Measurements from ENCODE around the gene PCDHGB1.
"Not testable (repeated sequence)": the region's sequence is repeated elsewhere in the genome, so short reads cannot be mapped to it uniquely, and the experiment has no call there.

The PCDHGB1 gene

DNA sequence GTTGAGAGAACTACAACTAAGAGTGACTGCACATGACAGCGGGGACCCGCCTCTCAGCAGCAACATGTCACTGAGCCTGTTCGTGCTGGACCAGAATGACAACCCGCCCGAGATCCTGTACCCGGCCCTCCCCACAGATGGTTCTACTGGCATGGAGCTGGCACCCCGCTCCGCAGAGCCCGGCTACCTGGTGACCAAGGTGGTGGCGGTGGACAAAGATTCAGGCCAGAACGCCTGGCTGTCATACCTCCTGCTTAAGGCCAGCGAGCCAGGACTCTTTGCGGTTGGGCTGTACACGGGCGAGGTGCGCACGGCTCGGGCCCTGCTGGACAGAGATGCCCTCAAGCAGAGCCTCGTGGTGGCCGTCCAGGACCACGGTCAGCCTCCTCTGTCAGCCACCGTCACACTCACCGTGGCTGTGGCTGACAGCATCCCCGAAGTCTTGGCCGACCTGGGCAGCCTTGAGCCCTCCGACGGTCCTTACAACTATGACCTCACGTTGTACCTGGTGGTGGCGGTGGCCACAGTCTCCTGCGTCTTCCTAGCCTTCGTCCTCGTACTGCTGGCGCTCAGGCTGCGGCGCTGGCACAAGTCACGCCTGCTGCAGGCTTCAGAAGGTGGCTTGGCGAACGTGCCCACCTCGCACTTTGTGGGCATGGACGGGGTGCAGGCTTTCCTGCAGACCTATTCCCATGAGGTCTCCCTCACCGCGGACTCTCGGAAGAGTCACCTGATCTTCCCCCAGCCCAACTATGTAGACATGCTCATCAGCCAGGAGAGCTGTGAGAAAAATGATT is 34.8 kb downstream of the PCDHGB1 start:
- DNase-seq: no peak

DNA sequence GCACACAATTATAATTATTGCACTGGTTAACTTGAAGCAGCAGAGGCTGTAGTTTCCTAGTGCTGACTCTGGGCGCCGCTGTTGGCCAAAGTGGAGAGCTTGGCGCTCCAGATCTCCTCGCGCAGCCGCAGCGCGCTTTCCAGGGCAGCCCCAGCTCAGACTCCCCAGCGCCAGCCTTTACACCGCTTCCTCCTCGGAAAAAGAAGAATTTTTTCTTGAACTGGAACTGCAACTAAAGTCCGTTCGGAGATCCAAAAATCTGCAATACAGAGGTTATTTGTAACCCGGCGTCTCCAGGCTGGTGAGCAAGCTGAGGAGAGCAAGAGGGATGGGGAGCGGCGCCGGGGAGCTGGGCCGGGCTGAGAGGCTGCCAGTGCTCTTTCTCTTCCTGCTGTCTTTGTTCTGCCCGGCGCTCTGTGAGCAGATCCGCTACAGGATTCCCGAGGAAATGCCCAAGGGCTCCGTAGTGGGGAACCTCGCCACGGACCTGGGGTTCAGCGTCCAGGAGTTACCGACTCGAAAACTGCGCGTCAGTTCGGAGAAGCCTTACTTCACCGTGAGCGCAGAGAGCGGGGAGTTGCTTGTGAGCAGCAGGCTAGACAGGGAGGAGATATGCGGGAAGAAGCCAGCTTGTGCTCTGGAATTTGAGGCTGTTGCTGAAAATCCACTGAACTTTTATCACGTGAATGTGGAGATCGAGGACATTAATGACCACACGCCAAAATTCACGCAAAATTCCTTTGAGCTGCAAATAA is 37.8 kb downstream of the PCDHGB1 start, which contains the start of gene PCDHGB4:
Gene PCDHGB4 (plus strand): TSS at position 142 of the 755 bp plus-strand sequence. CDS start 187 bp downstream, at position 329.
- DNase-seq: not testable (repeated sequence)

DNA sequence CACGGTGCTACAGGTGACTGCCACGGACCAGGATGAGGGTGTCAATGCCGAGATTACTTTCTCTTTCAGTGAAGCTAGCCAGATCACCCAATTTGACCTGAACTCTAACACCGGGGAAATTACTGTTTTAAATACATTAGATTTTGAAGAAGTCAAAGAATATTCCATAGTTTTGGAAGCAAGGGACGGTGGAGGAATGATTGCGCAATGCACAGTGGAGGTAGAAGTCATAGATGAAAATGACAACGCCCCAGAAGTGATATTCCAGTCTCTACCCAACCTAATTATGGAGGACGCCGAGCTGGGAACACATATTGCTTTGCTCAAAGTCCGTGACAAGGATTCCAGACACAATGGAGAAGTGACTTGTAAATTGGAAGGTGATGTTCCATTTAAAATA is 38.8 kb downstream of the PCDHGB1 start:
- no peak for DNase-seq

GRCh38 chr5:141389153-141390042 is 39.5 kb downstream of the PCDHGB1 start:
- DNase-seq: no peak

DNA sequence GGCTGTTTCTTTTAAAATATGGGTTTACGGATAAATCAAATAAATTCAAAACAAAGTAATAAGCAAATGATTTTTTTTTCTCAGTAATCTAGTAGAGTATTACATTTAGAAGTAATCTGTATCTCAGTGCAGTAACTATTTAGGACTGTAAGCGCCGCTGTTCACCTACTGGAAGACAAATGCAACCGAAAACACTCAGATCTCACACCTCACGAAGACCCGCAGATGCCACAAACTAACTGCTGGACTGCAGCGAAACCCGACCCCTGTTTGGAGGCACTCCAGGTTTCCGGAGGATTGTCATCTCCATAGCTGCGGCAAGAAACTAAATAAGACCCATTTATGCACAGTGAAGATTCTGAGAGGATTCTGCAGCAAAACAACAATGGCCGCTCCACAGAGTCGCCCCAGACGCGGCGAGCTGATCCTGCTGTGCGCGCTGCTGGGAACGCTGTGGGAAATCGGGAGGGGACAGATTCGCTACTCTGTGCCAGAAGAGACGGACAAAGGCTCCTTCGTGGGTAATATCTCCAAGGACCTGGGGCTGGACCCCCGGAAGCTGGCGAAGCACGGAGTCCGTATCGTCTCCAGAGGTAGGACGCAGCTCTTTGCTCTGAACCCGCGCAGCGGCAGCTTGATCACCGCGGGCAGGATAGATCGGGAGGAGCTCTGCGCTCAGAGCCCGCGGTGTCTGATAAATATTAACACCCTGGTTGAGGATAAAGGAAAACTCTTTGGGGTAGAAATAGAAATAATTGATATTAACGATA is 42.7 kb downstream of the PCDHGB1 start, which contains the start of gene PCDHGA8:
Gene PCDHGA8 (plus strand): TSS at position 205 of the 770 bp plus-strand sequence. CDS start 181 bp downstream, at position 386.
- DNase-seq: peak in 1 of 2 experiments; percentile 0

GRCh38 chr5:141393267-141393666 is 43.4 kb downstream of the PCDHGB1 start:
- DNase-seq: no peak

DNA sequence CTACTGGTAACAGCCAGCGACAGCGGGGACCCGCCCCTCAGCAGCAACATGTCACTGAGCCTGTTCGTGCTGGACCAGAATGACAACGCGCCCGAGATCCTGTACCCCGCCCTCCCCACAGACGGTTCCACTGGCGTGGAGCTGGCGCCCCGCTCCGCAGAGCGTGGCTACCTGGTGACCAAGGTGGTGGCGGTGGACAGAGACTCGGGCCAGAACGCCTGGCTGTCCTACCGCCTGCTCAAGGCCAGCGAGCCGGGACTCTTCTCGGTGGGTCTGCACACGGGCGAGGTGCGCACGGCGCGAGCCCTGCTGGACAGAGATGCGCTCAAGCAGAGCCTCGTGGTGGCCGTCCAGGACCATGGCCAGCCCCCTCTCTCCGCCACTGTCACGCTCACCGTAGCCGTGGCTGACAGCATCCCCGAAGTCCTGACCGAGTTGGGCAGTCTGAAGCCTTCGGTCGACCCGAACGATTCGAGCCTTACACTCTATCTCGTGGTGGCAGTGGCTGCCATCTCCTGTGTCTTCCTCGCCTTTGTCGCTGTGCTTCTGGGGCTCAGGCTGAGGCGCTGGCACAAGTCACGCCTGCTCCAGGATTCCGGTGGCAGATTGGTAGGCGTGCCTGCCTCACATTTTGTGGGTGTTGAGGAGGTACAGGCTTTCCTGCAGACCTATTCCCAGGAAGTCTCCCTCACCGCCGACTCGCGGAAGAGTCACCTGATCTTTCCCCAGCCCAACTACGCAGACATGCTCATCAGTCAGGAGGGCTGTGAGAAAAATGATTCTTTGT is 44.7 kb downstream of the PCDHGB1 start:
- not testable (repeated sequence) for DNase-seq

DNA sequence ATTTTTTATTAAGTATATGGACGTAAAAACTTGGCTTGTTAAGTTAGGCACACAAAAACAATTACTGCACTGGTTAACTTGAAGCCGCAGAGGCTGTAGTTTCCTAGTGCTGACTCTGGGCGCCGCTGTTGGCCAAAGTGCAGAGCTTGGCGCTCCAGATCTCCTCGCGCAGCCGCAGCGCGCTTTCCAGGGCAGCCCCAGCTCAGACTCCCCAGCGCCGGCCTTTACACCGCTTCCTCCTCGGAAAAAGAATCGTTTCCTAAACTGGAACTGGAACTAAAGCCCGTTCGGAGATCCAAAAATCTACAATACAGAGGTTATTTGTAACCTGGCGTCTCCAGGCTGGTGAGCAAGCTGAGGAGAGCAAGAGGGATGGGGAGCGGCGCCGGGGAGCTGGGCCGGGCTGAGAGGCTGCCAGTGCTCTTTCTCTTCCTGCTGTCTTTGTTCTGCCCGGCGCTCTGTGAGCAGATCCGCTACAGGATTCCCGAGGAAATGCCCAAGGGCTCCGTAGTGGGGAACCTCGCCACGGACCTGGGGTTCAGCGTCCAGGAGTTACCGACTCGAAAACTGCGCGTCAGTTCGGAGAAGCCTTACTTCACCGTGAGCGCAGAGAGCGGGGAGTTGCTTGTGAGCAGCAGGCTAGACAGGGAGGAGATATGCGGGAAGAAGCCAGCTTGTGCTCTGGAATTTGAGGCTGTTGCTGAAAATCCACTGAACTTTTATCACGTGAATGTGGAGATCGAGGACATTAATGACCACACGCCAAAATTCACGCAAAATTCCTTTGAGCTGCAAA is 48.1 kb downstream of the PCDHGB1 start, which contains the start of gene PCDHGB5:
Gene PCDHGB5 (plus strand): TSS at position 192 of the 796 bp plus-strand sequence. CDS start 181 bp downstream, at position 373.
- DNase-seq: not testable (repeated sequence)

DNA sequence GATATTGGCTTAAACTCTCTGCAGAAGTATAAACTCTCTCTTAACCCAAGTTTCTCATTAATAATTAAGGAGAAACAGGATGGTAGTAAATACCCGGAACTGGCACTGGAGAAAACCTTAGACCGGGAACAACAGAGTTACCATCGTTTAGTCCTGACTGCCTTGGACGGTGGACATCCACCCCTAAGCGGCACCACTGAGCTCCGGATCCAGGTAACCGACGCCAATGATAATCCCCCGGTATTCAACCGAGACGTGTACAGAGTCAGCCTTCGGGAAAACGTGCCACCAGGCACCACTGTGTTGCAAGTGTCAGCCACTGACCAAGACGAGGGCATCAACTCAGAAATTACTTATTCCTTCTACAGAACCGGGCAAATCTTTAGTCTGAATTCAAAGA is 48.7 kb downstream of the PCDHGB1 start:
- no peak for DNase-seq

DNA sequence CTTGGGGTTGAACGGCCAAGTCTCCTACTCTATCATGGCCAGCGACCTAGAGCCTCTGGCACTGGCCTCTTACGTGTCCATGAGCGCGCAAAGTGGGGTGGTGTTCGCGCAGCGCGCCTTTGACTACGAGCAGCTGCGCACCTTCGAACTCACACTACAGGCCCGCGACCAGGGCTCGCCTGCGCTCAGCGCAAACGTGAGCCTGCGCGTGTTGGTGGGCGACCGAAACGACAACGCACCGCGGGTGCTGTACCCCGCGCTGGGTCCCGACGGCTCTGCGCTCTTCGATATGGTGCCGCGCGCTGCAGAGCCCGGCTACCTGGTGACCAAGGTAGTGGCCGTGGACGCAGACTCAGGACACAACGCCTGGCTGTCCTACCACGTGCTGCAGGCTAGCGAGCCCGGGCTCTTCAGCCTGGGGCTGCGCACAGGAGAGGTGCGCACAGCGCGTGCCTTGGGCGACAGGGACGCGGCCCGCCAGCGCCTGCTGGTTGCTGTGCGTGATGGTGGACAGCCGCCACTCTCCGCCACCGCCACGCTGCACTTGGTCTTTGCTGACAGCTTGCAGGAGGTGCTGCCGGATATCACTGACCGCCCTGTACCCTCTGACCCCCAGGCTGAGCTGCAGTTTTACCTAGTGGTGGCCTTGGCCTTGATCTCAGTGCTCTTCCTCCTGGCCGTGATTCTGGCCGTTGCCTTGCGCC is 49.8 kb downstream of the PCDHGB1 start:
- no peak for DNase-seq
